SK-N-SH (cell line): ENCODE results near the gene KMO. TPM values are rescaled to one million over a fixed set of nuclear protein-coding genes. Genes with fewer than 3 reads are reported as not detected.

Experiments used
- CTCF ChIA-PET: fragments of 300-600, 350-600 bp; formaldehyde crosslinking; extraction: SDS; loops from one replicate; lab custom pipeline; 2021; lab: Yijun Ruan, JAX
- POLR2A ChIA-PET: fragments of 350-600 bp; sonication (Branson Sonifier 250); formaldehyde crosslinking; extraction: SDS; loops from one replicate; lab custom pipeline; 2020; ENCODE audit warnings: antibody characterized with exemption, inconsistent platforms; lab: Yijun Ruan, JAX
- DNase-seq: peaks from one replicate; pipeline ENCODE4 v3.0.0; 2012
- H2AFZ ChIP-seq: fragments of 200-600 bp; sonication (generic); 2 replicates; pipeline ENCODE4 v1.8.1; 2016; ENCODE audit warnings: antibody characterized with exemption, mild to moderate bottlenecking, low read depth
- H3F3A ChIP-seq: fragments of 200-600 bp; sonication (generic); replicated peaks from 2 replicates; pipeline ENCODE3; 2016; ENCODE audit warnings: antibody characterized with exemption, mild to moderate bottlenecking; ENCODE audit not compliant: insufficient read depth
- H3K27ac ChIP-seq, 2 experiments: fragments of 200-500 bp in 1 of 2; fragments of 200-600 bp in 1 of 2; sonication (Bioruptor generic) in 1 of 2; sonication (generic), shearing (Covaris generic) in 1 of 2; 2 replicates each; pipeline versions ENCODE4 v1.5.1 to v1.6.1; 2014 to 2016; ENCODE audit warnings: low read depth in 2 of 2, inconsistent platforms in 1 of 2, low read length in 1 of 2, mild to moderate bottlenecking in 1 of 2, mixed read lengths in 1 of 2
- H3K27me3 ChIP-seq: fragments of 200-600 bp; sonication (generic), shearing (Covaris generic); 2 replicates; pipeline ENCODE4 v1.6.1; 2016; ENCODE audit warnings: mixed run types; ENCODE audit not compliant: insufficient read depth
- H3K36me3 ChIP-seq, 2 experiments: fragments of 200-500 bp in 1 of 2; fragments of 200-600 bp in 1 of 2; sonication (Bioruptor generic) in 1 of 2; sonication (generic) in 1 of 2; replicated peaks in 1 of 2; 2 replicates each; pipeline versions ENCODE3 to v1.5.1; 2014 to 2016; ENCODE audit warnings: low read length in 1 of 2, mild to moderate bottlenecking in 1 of 2; ENCODE audit not compliant: insufficient read depth in 2 of 2, control insufficient read depth in 1 of 2
- H3K4me1 ChIP-seq, 2 experiments: fragments of 200-500 bp in 1 of 2; fragments of 200-600 bp in 1 of 2; sonication (Bioruptor generic) in 1 of 2; sonication (generic), shearing (Covaris generic) in 1 of 2; 2 replicates each; pipeline versions ENCODE4 v1.5.1 to v1.6.1; 2014 to 2016; ENCODE audit warnings: low read depth in 1 of 2, low read length in 1 of 2, mixed run types in 1 of 2; ENCODE audit not compliant: insufficient read depth in 2 of 2, control insufficient read depth in 1 of 2
- H3K4me2 ChIP-seq: fragments of 200-600 bp; sonication (generic), shearing (Covaris generic); 2 replicates; pipeline ENCODE4 v1.6.1; 2017; ENCODE audit warnings: mixed run types
- H3K4me3 ChIP-seq, 2 experiments: fragments of 200-500 bp in 1 of 2; fragments of 200-600 bp in 1 of 2; sonication (Bioruptor generic) in 1 of 2; sonication (generic), shearing (Covaris generic) in 1 of 2; 2 replicates each; pipeline versions ENCODE4 v1.5.1 to v1.8.1; 2014 to 2016; ENCODE audit warnings: low read depth in 2 of 2, inconsistent platforms in 1 of 2, low read length in 1 of 2, mild to moderate bottlenecking in 1 of 2, mixed read lengths in 1 of 2, moderate library complexity in 1 of 2
- H3K79me2 ChIP-seq: fragments of 200-600 bp; sonication (generic); 2 replicates; pipeline ENCODE4 v1.8.1; 2017; ENCODE audit warnings: mild to moderate bottlenecking; ENCODE audit not compliant: insufficient read depth
- H3K9ac ChIP-seq: fragments of 200-600 bp; sonication (generic); 2 replicates; pipeline ENCODE4 v1.6.1; 2017; ENCODE audit warnings: mixed run types
- H3K9me2 ChIP-seq: fragments of 200-600 bp; sonication (generic); 2 replicates; pipeline ENCODE4 v1.6.1; 2017; ENCODE audit warnings: mixed run types
- H3K9me3 ChIP-seq: fragments of 200-600 bp; sonication (generic); 2 replicates; pipeline ENCODE4 v1.6.1; 2017; ENCODE audit warnings: mixed run types, mild to moderate bottlenecking, moderate library complexity
- H4K20me1 ChIP-seq: fragments of 200-600 bp; sonication (generic); 2 replicates; pipeline ENCODE4 v1.6.1; 2017; ENCODE audit warnings: mild to moderate bottlenecking, mixed run types; ENCODE audit not compliant: insufficient read depth
- CHD2 ChIP-seq: fragments of 150-350 bp; IDR thresholded peaks from 2 replicates; pipeline ENCODE4 v1.6.1; 2018; ENCODE audit warnings: low read length; ENCODE audit not compliant: partially characterized antibody
- CTCF ChIP-seq: fragments of 200-600 bp; sonication (generic); IDR thresholded peaks from 2 replicates; pipeline ENCODE4 v1.6.1; 2017; ENCODE audit warnings: antibody characterized with exemption, mild to moderate bottlenecking, moderate library complexity
- FOSL2 ChIP-seq: IDR thresholded peaks from 2 replicates; pipeline ENCODE4 v1.4.0; 2012; ENCODE audit warnings: low read depth, mild to moderate bottlenecking, moderate library complexity, borderline replicate concordance
- GATA2 ChIP-seq: sonication (generic); formaldehyde crosslinking; IDR thresholded peaks from 2 replicates; pipeline ENCODE4 v1.5.0; 2020; ENCODE audit warnings: mild to moderate bottlenecking, missing genetic modification reagents
- IRF3 ChIP-seq: fragments of 150-350 bp; IDR thresholded peaks from 2 replicates; pipeline ENCODE4 v1.6.1; 2016; ENCODE audit warnings: mild to moderate bottlenecking, low read depth, low read length
- MAX ChIP-seq: IDR thresholded peaks from 2 replicates; pipeline ENCODE4 v1.4.0; 2012; ENCODE audit warnings: low read depth
- MXI1 ChIP-seq: IDR thresholded peaks from 2 replicates; pipeline ENCODE4 v1.6.1; 2012; ENCODE audit warnings: mild to moderate bottlenecking, low read depth, low read length, improper control_type of control experiment
- PBX3 ChIP-seq: IDR thresholded peaks from 2 replicates; pipeline ENCODE4; 2012
- REST ChIP-seq: IDR thresholded peaks from 2 replicates; pipeline ENCODE4 v1.6.1; 2012; ENCODE audit warnings: mild to moderate bottlenecking, low read depth, low read length, moderate library complexity
- SMC3 ChIP-seq: IDR thresholded peaks from 2 replicates; pipeline ENCODE4 v1.6.1; 2012; ENCODE audit warnings: low read depth, low read length, improper control_type of control experiment
- TCF12 ChIP-seq: IDR thresholded peaks from 2 replicates; pipeline ENCODE4 v1.4.0; 2012
- YY1 ChIP-seq: IDR thresholded peaks from 2 replicates; pipeline ENCODE4 v1.4.0; 2012; ENCODE audit warnings: low read depth, mild to moderate bottlenecking
- WGBS: methylation state at CpG from one replicate; pipeline ENCODE4 v1.1.6; 2017; ENCODE audit warnings: low lambda C conversion rate; 5-methylcytosine and 5-hydroxymethylcytosine counted together
- polyA plus RNA-seq, 3 experiments: library from polyadenylated mRNA; depleted of rRNA; stranded (reverse); fragments of >200 nt; gene quantifications; 2 replicates each; pipeline ENCODE4 v1.2.3, GENCODE V29; 2012
- TF ChIP-seq, protein P1 (sequence below): IDR thresholded peaks from 2 replicates; pipeline ENCODE4 v1.4.0; 2012; ENCODE audit warnings: low read depth, borderline replicate concordance

KMO gene
- polyA plus RNA-seq, 1 of the 3 experiments (the other 2 are of a cell fraction), result not detected

- ChIA-PET CTCF (interaction anchor here (4.2 kb wide), 1 partner anchor 14 kb away, joined by 41 read pairs; no protein-coding TSS in a partner anchor), POLR2A (no interaction called here)
- 92% methylated on average over 2 of the region's 2 CpGs for WGBS
Measured at GRCh38 chr1:241624935-241625334, 92.8 kb downstream of the KMO start.

More at GRCh38 chr1:241624935-241625334, 92.8 kb downstream of the KMO start:
- no peaks in the 10 kb centered on the region for H3K9me3 ChIP-seq
- no peak overlapping the region for H2AFZ ChIP-seq
- no peak overlapping the region for H3K4me2 ChIP-seq
- H3K27ac ChIP-seq, result no peak overlapping the region
- H3K4me3 ChIP-seq, result no peak overlapping the region
- H3K9me2 ChIP-seq, result no peaks in the 10 kb centered on the region
- peaks cover 0 to 6% of the 10 kb centered on the region in 2 experiments for H3K36me3 ChIP-seq
- H3K27me3 ChIP-seq, result no peaks in the 10 kb centered on the region
- H3F3A ChIP-seq, result peaks cover 12% of the 10 kb centered on the region
- TF ChIP-seq CHD2 (no peak), SMC3 (no peak), MAX (no peak), YY1 (no peak), MXI1 (no peak), TCF12 (no peak), CTCF (no peak), IRF3 (no peak), REST (no peak), FOSL2 (no peak), PBX3 (no peak), GATA2 (no peak)
- TF ChIP-seq, protein P1, sequence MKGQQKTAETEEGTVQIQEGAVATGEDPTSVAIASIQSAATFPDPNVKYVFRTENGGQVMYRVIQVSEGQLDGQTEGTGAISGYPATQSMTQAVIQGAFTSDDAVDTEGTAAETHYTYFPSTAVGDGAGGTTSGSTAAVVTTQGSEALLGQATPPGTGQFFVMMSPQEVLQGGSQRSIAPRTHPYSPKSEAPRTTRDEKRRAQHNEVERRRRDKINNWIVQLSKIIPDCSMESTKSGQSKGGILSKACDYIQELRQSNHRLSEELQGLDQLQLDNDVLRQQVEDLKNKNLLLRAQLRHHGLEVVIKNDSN, result no peak
- H3K9ac ChIP-seq, result no peak overlapping the region
- no peaks in the 10 kb centered on the region for H3K79me2 ChIP-seq
- H4K20me1 ChIP-seq, result no peaks in the 10 kb centered on the region
- H3K4me1 ChIP-seq, result no peaks in the 10 kb centered on the region; a peak in 1 of 4 replicates
- no peak for DNase-seq
